Right kidney (tissue), 9 donors: ENCODE results near the gene SOX1.
A peak's percentile ranks its signal among the peaks of the same experiment; 100 is the strongest.

Experiments
- DNase-seq: peaks from one replicate; pipeline ENCODE4 v3.0.0-alpha.2; 2016
- long read RNA-seq, 8 donors: transcript quantifications; one replicate each; lab custom pipeline, GENCODE V29; 2026

SOX1 gene
- long read RNA-seq, donor 1, result 0 reads
- long read RNA-seq, donor 2, result 0 reads
- long read RNA-seq, donor 3, result 0 reads
- long read RNA-seq, donor 4, result 0 reads
- long read RNA-seq, donor 5, result 0 reads
- long read RNA-seq, donor 6, partial matches to known transcripts, result 0 of 1 reads
- long read RNA-seq, donor 6, other reads (novel, unspliced or antisense), result 0 of 1 reads
- long read RNA-seq, donor 7, result 0 reads
- long read RNA-seq, donor 8, result 0 reads

GRCh38 chr13:112067116-112067741 is at the start of gene SOX1:
SOX1 (plus strand) TSS chr13:112067149; CDS start chr13:112067659, 510 bp downstream.
- peak; percentile 57 for DNase-seq

GRCh38 chr13:112024577-112024976 is 42.4 kb upstream of the SOX1 start:
- DNase-seq, result no peak

DNA sequence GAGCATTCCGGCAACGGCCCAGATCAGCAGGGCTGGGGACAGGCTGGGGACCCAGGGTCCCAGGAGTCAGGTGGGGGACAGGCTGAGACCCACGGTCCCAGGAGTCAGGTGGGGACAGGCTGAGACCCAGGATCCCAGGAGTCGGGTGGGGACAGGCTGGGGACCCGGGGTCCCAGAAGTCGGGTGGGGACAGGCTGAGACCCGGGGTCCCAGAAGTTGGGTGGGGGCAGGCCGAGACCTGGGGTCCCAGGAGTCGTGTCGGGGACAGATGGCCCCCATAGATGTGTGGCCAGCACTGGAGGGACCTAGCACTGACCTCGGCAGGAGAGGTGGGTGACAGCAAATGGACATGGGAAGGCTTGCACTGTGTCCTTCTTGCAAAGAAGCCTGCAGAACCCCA is 39.7 kb upstream of the SOX1 start:
- no peak for DNase-seq

GRCh38 chr13:112028481-112028880 is 38.5 kb upstream of the SOX1 start:
- no peak for DNase-seq

GRCh38 chr13:112029143-112029542 is 37.8 kb upstream of the SOX1 start:
- no peak for DNase-seq

DNA sequence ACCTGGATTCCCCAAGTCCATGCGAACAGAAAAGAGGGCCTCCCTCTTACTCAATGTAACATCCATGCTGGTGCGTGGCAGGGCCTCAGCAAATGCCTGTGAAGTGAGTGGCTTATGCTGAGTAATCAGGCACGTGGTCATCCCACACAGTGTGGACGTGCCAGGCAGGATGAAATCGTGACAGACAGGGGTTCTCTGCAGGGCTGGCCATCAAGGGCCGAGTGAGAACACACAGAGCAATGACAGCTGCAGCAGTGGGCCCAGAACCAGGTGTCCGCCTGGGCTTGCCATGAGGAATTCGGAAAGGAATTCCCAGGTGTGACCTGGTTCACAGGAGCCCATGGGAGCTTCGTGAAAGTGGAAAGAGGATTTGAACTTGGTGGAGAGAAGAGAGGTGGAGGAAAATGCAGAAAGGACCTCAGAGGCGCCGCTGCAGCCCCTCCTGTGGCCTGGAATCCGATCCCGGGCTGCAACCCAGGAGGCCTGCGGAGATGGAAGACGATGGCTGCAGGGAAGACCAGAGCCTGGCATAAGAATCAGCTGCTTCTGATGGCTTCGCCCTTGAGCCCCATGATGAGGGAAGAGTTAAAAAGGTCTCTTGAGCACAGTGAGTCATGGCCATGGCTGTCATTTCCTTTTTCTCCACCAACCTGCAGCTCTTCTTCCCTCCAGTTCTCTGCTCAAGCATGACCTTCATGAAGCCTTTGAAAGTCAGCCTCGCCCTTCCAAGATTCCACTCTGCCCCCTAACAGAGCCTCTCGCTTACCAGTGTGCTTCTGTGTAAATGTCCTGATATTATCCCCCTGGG is 34.6 kb upstream of the SOX1 start:
- no peak for DNase-seq

- no peak for DNase-seq
These were observed 32.7 kb upstream of the SOX1 start for GRCh38 chr13:112034231-112034630.

- DNase-seq, result no peak
These were observed 32.1 kb upstream of the SOX1 start for GRCh38 chr13:112034846-112035245.

DNA sequence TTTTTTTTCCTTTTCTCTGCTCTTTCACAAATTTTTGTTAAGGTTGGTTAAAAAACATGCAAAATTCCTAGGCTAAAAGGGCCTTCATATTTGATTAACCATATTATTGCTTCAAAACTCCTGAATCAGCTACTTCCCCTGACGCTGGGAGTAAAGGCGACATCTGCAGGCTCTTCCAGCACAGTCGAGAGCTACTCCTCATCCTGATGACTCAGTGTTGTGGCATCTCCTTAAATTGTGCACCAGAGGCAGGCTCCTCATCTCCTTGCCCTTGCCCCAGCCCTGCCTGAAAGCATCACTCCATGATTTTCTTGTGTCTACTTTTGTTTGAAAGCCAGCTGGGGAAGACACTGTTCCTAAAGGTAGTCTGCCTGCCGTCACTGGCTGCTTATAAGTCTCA is 24.5 kb upstream of the SOX1 start:
- DNase-seq, result no peak

- DNase-seq, result no peak
These were observed 14.7 kb upstream of the SOX1 start for GRCh38 chr13:112052213-112052612.

DNA sequence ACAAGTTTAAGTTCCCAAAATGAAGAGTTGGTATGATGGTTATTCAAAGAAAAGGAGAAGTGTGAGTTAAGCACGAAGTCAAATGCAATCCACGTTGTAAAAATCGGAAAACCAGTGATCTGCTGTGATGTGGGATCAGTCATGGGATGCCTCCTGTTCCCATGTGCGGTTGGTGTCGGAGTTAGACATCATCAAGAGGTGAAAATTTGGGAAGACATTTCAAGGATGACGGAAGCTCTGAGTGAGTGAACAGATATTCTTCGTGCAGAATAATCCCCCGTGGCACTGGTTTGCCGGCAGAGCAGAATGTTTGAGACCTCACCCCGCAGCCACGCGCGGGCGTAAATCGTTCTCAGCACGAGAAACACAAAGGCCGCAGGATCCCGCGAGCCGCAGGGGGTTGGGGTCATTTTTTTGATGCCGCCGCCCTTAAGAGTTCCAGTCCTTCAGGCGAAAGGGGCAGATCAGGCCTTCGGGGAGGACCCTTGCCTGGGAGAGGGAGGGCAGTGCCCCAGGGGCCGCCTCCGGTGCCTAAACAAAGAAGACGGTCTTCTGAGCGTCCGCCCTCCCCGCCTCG is 13.7 kb upstream of the SOX1 start:
- DNase-seq, result peak; percentile 9

- DNase-seq, result peak; percentile 51
These were observed 13.0 kb upstream of the SOX1 start for GRCh38 chr13:112053744-112054615.

GRCh38 chr13:112054616-112055015 is 12.3 kb upstream of the SOX1 start:
- DNase-seq, result peak; percentile 37

DNA sequence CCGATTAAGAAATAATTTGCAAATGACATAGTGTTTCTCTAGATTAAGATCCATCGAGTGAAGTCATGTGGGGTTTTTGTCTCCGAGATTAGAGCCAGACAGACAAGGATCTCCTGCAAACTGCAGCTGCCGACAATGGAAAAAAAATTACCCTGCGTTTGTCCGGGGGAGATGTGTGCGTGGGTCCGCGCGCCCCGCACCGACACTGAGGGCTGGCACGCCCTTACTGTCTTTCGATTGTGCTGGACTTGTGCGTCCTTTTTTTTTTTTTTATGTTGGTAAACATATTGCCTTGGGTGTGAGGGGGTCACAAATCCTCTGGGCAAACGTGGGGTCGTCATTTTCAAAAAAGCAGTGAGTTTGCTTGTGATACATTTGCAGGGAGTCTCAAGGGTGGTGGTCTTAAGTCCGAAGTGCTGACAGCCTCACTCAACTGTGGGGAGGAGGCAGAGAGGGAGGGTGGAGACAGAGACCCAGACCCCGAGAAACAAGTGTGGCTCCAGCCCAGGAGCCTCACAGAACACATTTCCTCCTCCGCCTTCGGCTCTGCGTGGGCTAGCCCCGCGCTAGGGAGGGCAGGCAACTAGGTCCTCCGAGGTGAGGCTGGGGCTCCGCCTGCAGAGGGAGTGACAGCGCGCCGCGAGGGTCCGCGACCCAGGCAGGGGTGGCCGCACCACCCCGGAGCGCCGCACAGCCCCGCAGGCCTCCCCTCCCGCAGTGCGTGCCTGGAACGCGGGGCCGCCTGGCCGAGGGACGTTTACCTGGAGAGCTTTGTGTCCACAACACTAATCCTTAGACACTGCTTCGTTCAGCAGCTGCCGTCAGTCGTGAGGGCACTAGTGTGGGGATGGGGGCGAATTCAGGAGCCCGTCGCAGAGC is 11.7 kb upstream of the SOX1 start:
- peak; percentile 51 for DNase-seq

DNA sequence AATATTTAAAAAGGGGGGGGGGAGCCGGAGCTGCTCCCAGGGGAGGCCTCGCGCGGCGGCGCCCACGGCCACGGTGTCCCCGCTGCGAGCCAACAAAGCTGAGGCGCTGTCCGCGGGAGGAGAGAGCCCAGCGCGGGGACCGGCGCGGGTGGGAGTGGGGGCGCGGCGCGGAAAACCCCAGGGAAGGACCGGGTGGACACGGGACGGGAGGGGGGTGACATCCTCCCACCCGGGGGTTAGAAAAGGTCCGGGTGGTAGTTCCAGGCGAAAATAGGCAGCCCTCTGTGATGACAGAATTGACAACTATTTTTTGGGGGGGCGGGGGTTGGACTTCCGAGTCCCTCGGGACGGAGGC is 11.1 kb upstream of the SOX1 start:
- no peak for DNase-seq

GRCh38 chr13:112056284-112056727 is 10.6 kb upstream of the SOX1 start:
- DNase-seq, result no peak

GRCh38 chr13:112056739-112057438 is 10.1 kb upstream of the SOX1 start:
- DNase-seq, result peak; percentile 47

GRCh38 chr13:112057439-112057735 is 9.6 kb upstream of the SOX1 start:
- no peak for DNase-seq

DNA sequence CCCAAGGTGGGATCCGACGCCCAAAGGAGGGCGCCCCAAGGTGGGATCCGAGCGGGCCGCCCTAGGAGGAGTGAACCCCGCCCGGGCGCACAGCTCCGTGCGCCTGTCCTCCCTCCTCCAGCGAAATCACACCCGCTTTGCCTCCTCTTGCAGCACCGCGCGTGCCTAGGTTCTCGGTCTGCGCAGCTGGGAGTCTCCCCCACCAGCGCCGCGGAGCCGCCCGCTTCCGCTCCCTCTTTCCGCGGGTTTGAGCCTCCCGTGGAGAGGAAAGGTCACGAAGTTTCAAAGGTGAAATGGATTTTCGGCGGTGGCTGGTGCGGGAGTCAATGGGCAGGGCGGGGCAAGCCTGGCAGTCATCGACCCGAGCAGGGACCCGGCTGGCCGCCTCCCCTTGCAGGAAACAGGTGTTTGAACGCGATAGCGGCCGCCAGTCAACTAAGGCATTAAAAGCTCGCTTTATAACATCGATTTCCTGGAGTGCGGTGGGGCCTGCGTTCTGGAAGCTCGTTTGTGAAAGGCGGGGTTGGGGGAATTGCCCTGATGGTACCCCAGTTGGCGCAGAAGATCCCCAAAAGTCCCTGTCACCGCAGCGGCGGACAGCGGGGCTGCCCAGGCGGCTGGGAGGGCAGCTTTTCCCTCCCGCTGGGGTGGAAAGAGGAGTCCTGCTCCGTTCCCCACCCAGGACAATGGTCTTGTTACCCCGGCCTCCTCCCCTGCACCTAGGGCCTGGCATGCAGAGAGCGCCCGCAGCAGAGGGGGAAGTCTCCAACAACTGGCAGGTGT is 9.0 kb upstream of the SOX1 start:
- DNase-seq, result peak; percentile 51

- DNase-seq, result no peak
These were observed 8.5 kb upstream of the SOX1 start for GRCh38 chr13:112058519-112058873.
